Measurements from ENCODE around the gene GAL. TPM values are rescaled to one million over a fixed set of nuclear protein-coding genes. Genes with fewer than 3 reads are reported as not detected.

GAL gene
- total and polyA plus RNA-seq, 2 of the 8 experiments (the other 6 are each of a cell fraction or from before 2014, with no cell fraction given), result 81.8 to 233 TPM

DNA sequence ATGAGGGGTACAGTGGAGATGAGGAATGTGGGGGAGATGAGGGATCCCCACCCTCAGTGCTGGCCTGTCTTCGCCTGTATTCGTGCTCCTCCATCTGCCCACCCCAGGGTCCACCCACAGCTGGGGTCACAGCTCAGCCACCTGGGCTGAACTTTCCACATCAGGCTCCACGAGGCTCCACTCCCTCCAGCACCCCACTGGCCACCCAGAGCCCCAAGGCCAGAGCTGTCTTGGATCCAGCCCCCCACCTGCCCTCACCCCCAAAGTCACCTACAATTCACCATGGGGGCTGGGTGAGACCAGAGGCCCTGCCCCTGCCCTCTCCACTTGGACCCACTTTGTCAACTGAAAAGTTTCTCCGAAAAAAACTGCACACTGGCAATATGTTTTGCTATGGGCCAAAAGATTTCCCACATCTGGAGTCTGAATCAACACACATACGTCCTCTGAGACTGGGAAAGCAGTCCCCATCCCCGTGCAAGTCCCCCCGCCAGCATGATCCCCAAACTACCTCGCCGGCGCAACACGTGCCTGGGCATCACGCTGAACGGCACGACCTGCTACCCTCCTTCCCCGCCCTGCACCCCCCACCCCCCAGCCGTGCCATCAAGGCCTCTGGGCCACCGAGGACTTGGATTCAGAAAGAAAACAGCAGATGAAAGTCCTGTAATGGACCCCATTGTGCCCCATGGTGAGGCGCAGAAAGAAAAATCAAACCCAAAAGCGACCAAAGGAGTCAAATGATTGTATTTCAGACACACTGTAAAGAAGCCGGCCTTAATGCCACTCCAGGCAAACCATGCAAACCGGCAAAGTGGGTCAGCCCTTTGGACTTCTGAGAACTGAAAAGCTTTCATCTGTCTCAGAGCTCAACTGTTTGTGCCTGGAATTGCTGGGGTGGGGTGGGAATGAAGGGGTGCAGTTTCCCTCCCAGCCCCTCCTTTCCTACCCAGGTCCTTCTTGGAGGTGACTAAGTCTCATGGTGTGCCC is 16.5 kb upstream of the GAL start (continued):
- TF ChIP-seq RXRA (IDR thresholded peaks at IDR 0.05; ENCODE audit: insufficient read depth, low read depth, low read length), result no peak
